Epithelial cell of prostate (primary cell): Measurements from ENCODE around the gene GABRA4.

Experiments used
- DNase-seq: peaks from one replicate; pipeline ENCODE4 v3.0.0-alpha.2; 2011; ENCODE audit warnings: low read depth, low spot score
- H3K27ac ChIP-seq: fragments of 450-650 bp; 2 replicates; pipeline ENCODE4 v1.5.1; 2017; ENCODE audit warnings: mild to moderate bottlenecking

Gene GABRA4

DNA sequence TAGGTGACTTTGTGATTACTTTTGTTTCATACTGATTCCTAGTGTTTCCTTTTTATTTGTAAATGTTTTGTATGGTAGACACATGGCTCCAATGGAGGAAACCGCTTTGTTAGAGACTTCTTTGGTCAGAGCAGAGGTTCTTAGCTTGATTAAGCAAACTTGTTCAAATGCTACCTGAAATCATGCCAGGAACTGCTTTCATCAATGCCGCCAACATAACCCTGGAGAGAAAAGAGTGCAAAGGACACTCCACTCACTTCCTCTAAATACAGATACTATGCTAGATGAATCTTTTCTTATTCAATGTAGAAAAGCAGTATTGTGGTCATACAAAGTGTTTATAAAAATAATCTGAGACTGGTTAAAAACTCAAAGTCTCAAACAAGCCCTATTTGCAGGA, 58.7 kb downstream of the GABRA4 start:
- no peak overlapping the region for H3K27ac ChIP-seq
- no peak for DNase-seq

DNA sequence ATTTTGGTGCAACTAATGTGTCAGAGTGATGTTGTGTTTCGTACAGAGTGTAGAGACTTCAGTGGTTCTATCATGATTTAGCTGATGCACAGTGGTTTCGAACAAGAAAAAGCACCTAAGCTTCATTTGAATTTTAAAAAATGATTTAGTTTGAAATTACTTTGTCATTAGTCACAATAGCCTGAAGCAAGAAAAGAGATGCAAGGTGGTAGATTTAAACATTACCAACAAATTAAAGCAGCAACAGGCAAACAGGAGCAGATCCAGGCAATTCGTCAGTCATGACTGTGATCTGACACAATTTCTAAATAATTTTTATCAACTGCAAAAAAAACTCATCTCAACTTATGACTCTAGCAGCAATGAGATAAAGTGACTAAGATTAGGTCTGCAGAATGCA, 59.7 kb downstream of the GABRA4 start:
- no peak overlapping the region for H3K27ac ChIP-seq
- no peak for DNase-seq

DNA sequence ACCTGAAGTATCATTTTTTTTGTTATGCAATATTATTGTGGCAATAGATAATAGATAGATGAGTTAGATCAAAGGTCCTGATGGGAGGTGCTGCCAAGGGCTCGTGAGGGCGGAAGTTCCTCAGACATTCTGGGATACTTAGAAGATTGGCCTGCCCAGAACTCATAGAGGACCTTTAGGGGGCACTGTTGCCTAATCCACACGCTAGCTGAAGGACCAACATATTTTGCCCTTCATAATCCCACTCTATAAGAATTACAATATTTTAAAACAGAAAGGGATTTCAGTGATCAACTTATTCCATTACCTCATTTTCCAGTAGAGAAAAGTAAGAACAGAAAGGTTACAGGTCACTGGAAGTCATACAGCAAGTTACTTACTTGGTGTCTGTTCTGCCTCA, 61.4 kb downstream of the GABRA4 start:
- no peak for DNase-seq

DNA sequence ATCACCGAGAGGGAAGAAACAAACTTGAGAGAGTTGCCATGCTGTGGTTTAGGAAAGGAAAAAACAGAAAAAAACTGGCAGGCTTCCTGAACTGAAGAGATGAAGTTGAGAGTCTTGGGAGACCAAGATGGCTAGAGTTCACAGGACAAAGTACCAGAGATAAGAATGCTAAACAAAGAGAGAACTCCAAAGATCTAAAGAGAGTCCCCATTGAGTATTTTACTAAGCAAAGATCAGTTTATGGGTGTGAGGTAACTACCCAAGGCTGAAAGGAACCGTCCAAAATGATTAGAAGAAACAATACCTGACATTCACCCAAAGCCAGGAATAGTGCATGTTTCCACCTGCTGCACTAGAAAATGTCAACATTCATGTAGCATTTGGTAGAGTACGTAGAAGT, 62.5 kb downstream of the GABRA4 start:
- no peak for DNase-seq
- H3K27ac ChIP-seq, result no peak overlapping the region

More for the DNA sequence above, 61.4 kb downstream of the GABRA4 start:
- H3K27ac ChIP-seq, result no peak overlapping the region

DNA sequence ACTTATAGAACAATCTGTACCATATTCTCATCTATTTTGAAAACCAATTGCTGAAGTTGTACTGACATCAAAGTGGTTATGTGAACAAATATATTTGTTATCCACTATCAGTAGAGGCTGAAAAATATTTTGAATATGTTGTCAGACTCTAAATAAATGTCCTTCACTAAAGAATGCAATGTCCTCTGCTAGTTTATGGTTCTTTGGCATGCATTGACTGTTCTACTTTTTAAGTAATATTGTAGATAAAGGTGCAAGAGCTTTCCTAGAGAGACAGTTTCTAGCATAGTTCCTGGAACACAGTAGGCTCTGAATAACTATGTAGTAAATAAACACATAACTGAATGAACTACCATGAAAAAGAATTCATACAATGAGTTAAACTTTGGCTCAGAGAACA, 66.2 kb downstream of the GABRA4 start:
- H3K27ac ChIP-seq, result no peak overlapping the region
- DNase-seq, result no peak

DNA sequence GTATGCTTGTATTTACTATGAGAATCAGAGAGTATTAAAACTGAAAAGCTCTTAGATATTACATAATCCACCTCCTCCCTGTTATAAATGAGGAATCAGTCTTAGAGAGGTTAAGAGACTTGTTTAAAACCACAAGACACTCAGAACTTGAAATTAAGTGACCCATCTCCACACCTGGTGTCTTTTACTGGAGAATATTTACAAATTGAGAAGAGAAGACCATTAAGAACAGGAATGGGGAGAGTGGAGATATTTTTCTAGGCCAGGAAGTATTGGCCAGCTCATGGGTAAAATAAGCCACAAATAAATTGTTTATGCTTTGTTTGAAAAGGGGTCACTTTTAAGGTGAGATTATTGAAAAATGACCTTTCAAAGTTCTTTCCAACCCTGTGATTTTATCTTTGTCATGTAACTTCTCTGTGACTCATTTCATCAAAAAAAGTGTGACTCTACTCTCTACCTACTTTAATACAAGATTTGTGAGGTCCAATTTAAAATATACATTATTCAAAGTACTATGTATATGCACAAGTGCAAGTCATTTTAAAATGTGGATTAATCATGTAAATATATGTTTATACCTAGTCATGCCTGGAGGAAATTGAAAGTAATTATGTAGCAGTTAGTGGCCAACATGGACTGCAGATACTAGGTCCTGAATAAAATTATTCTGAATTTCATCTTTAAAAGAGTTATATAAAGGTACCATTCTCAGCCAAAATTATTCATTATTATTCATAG, 68.4 kb downstream of the GABRA4 start:
- no peak overlapping the region for H3K27ac ChIP-seq
- DNase-seq, result no peak

DNA sequence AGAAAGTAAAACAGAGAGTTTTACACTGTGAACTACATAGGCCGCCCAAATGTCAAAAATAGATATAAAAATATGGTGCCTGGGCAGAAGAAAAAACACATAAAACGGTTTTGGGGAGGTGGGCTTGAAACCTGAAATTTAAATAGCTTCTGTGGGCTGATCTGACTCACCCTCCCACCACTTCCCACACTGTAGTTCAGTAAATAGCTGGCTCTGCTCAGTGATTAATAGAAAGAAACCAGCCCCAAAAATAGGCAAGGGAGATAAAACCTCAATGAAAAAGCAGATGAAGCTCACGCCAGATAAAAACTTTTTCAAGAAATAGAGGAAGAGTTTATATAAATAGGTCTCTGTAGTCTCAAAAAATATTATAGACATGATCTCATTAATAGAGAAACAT, 71.2 kb downstream of the GABRA4 start:
- no peak for DNase-seq
- no peak overlapping the region for H3K27ac ChIP-seq

DNA sequence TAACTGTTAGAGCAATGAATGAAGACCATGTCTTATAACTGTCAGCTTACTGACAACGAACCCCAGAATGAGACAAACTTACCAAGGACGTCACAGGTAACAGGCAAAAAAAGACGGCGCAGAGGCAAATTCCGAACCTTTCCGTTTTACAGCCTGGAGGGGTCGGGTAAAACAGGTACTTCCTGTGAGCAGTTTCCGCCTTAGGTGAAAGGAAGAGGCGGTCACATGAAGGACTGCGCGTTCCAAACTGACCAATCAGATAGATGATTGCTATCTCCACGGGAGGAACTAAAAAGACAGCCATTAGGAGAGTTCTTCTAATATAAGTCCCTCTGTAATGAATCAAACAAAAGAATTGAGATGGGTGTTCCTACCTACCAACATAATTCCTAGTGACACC, 84.3 kb downstream of the GABRA4 start, which contains the start of gene COX7B2:
Gene COX7B2 (minus strand): TSS at position 168 of the 400 bp plus-strand sequence. CDS start 174,053 bp downstream, outside the sequence.
- no peak within 1 kb of the TSS for H3K27ac ChIP-seq
- DNase-seq, result no peak

DNA sequence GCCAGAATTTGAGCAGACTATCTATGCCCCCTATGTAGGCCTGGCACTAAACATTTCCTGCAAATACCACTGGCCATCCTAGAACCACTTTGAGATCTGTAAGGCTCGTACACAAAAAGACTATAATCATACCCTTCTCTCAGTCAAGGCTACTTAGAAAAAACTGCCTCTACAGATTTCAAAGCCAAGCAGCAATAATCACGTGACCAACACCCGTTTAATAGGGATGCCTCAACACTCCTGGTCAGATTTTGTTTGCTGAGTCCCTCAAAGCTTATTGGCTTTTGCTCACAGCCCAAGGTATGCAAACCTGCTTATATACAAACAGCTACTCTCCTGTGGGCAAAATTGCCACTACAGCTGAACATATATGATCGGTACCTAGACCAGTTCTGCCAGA, 85.2 kb downstream of the GABRA4 start:
- no peak for DNase-seq
- H3K27ac ChIP-seq, result no peak overlapping the region

DNA sequence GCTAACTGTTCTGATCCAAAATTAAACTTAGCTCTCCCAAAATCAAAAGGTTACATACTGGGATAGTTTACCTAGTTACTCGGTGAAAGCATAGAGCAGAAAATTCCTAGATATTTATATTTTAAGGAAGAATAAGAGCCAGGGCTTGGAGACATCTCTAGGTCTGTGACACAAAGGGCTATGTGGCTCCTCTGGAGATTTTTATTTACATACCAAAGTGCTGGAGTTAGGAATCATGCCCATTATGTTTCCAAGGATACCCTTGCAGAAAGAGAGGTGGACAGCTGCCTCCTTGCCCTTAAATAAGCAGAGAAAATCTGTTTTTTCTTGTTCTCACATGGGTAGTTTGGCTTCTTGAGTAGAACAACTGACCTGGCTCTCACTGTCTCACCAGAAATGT, 93.3 kb downstream of the GABRA4 start:
- DNase-seq, result no peak

DNA sequence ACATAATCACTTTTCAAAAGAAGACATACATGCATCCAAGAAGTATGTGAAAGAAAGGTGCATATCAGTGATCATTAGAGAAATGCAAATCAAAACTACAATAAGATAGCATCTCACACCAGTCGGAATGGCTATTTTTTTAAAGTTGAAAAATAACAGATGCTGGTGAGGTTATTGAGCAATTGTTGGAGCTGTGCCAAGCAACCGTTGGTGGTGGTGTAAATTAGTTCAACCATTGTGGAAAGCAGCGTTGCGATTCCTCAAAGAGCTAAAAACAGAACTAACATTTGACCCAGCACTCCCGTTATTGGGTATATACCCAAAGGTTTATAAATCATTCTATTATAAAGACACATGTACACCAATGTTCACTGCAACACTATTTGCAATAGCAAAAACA, 98.6 kb downstream of the GABRA4 start:
- H3K27ac ChIP-seq, result no peak overlapping the region
- DNase-seq, result no peak

More for the DNA sequence above, 93.3 kb downstream of the GABRA4 start:
- H3K27ac ChIP-seq, result no peak overlapping the region

DNA sequence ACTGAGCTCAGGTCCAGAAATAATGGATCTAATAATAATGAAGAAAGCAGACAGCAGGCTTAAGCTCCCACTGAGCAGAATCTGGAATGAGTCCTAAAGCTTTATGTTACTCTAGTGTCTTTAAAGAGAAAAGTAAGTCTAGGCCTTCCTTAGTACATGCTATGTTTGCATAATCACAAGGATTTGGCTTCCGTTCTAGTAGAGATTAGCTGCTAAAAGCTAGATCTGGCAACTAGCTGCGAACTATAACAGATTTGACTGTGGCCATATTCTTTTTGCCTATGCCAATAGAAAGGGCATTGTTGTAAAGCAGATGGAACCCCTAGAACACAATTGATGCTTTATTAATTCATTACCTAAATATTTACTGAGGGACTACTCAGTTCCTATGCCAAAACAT, 103.3 kb downstream of the GABRA4 start:
- DNase-seq, result no peak
- H3K27ac ChIP-seq, result no peak overlapping the region

DNA sequence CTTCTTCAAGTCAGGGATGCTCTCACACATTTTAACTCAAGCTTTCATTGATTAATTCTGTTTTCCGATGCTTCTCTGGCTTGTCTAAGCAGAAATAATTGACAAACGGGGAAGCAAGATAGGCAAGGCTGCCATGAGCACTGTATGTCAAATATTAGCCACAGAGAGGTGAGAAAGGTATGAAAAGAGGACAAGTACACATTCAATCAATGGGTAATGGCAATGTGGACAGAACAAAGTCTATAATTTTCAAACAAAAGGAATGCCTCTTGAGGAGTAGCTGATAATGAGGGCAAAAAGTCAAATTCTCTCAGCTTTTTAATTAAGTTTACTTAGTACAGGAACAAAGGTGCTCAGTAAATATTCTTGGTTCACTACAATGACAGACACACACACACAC, 104.0 kb downstream of the GABRA4 start:
- no peak overlapping the region for H3K27ac ChIP-seq
- DNase-seq, result no peak

DNA sequence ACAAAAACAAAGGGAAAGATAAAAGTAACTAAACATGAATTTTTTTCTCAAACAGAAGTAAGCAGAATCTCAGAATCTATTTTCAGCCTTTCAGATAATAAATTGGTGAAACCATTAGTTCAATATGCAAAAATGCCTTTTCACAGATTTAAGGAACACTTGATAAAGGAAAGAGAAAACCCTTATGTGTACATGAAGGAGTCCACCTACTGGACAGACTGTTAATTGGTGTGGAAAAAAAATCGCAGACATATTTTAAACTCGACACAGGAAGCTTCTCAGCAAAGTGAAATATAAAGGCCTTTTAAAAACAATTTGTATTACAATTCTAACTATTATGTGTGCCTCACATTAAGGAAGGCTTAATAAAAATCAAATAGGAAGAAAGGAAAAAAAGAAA, 106.7 kb downstream of the GABRA4 start:
- DNase-seq, result no peak
- H3K27ac ChIP-seq, result no peak overlapping the region

DNA sequence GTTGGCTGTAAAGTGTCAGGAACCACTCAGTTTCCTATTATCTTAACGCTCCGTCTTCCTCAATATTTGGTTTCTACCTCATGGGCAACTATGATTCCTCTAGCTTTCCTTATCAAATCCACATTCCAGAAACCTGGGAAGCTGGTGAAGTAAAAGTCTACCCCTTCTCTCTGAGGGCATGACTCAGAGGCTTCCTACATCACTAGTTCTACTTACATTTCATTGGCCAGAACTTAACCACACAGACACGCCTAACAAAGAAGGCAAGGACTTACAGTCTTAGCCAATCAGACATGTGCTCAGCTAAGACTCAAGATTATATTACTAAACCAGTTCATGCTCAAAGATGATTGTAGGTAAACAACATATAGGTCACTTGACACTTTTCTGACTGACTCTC, 114.7 kb downstream of the GABRA4 start:
- H3K27ac ChIP-seq, result no peak overlapping the region
- no peak for DNase-seq

DNA sequence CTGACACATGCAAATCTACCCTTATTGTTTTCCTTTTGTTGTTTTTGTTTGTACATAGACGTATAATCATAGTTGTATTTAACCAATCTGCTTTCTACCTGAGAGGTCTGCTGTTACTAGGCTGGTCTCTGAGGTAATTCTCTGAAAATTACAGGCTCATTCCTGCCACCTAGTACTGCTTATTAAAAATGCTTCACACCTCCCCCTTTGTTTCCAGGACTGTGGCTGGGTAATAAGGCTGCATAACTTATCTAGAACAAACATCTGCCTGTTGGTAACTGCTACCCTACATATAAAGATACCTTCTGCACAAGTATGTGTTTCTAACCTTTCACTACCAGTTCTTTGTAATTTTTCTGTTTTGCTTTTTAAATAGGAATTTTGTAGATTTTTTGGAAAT, 118.6 kb downstream of the GABRA4 start:
- no peak for DNase-seq
- no peak overlapping the region for H3K27ac ChIP-seq

DNA sequence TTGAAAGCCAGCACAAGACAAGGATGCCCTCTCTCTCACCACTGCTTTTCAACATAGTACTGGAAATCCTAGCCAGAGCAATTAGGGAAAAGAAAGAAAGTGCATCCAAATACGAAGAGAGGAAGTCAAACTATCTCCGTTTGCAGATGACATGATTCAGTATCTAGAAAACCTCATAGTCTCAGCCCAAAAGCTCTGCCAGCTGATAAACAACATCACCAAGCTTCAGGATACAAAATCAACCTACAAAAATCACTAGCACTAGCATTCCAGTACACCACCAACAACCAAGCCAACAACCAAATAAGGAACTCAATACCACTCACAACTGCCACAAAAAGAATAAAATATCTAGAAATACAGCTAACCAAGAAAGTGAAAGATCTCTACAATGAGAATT, 123.0 kb downstream of the GABRA4 start:
- no peak overlapping the region for H3K27ac ChIP-seq
- no peak for DNase-seq
